ENCODE results near the gene NALCN. TPM values are rescaled to one million over a fixed set of nuclear protein-coding genes. Genes with fewer than 3 reads are reported as not detected.

The NALCN gene
- total RNA-seq, 1 donor from 2014 or later, result 8.2 TPM

DNA sequence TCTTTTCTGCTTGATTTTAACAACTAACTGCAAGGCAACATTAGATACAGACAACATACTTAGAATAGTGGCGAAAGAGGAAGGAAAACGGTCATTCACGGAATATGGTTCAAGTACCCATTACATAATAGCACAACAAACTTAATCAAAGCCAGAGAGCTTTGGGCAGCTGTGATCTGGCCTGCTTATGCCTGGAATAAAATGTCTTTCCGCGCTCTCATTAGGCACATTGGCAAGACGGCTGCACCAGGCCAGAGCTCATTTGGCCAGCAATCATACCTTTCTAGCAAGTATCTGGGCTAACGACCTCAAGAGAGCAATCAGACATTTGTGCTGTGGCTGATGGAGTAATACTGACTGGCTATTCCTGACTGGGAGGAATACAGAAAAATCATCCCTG lies 112.8 kb downstream of the NALCN start:
- no peak for ATAC-seq (ENCODE audit: poor library complexity)
- no peak for DNase-seq
- intact Hi-C loops (cut with DNase I), result no loop called here

DNA sequence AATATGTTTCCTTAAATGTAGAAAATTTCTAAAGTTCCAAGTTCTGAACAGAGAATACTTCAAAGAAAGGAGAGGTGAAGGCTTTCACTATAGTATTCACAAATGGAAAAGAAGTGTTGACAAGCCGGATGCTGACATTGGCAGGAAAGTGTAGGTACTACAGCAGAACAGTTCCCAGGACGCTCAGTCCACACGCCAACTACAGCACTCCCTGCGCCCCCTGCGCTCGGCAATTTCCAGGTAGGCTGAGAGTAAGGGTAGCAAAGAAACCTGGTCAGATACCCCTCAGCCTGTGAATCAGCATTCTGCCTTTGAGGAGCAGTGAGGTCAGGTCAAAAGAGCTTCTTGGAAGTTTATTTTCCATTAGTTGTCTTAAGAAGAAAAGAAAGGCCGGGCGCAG lies 115.3 kb downstream of the NALCN start:
- ATAC-seq (ENCODE audit: poor library complexity) (no peak), DNase-seq (no peak)
- intact Hi-C loops (cut with DNase I), result no loop called here

DNA sequence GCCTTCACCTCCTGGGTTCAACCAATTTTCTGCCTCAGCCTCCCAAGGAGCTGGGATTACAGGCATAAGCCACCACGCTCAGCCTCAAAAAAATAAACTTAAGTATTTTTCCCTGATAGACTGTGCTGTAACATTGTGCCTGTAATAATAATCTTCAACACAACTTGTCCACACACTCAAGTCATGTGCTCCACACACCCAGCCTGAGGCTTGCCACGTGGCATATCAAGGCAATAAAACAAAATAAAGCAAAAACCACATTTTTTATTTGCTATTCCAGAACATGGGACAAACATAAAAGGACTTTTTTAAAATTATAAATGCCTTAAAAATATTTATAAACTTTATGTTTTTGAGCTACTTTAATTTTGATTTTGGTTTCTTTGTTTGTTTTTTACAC lies 115.8 kb downstream of the NALCN start:
- intact Hi-C loops (cut with DNase I), result no loop called here
- no peak for DNase-seq
- no peak for ATAC-seq (ENCODE audit: poor library complexity)

DNA sequence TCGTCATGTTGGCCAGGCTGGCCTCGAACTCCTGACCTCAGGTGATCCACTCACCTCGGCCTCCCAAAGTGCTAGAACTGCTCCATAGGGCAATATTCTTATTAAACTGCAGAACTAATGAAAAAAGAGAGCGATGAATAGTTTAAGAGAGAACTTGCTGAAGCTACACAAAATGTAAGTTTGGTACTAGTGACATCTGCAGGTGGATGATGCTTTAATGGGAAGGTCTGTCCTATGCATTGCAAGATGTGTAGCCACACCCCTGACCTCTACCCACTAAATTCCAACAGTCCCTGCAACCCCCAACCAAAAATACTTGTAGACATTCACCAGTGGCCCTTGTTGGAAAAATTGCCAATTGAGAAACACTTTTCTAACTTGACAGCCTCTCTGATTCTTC lies 117.8 kb downstream of the NALCN start:
- ATAC-seq (ENCODE audit: poor library complexity), result no peak
- no peak for DNase-seq
- intact Hi-C loops (cut with DNase I), result no loop called here

DNA sequence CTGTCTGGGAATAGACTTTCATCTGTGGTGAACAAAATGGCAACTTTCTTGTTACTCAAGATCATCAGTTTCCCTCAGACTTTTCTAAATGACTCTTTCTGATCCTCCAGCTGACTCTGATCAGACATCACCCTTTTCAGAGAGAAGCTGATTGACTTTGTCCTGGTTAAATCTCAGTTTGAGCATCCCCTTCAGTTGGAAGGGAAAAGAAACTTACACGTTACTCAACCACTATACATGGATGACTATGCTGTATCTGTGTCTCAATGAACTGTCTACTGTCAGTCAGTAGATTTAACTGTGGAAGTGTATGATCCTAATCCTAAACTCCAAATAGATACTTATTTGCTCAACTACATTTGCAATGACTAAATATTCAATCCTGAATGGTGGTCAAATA lies 118.5 kb downstream of the NALCN start:
- no peak for ATAC-seq (ENCODE audit: poor library complexity)
- intact Hi-C loops (cut with DNase I), result no loop called here

DNA sequence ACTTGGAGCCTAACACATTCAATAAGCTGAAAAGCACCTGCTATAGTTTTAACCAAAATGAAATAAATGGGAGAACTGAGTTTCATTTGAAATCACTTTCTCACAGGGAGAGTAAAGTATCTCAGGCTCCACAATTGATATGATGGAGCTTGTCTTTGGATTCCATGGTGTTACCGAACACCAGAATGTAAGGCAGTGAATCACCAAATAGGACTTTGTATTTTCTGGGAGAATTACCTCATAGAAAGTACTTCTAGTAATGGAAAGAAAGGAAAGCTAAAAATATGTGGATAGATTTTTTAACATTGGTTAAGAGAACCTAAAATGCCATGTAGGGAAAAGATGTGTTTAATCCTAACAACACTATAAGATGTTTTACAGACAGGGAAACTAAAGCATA lies 123.6 kb downstream of the NALCN start:
- DNase-seq, result no peak
- no peak for ATAC-seq (ENCODE audit: poor library complexity)
- intact Hi-C loops (cut with DNase I), result no loop called here

More for the DNA sequence above, 118.5 kb downstream of the NALCN start:
- DNase-seq, result no peak

DNA sequence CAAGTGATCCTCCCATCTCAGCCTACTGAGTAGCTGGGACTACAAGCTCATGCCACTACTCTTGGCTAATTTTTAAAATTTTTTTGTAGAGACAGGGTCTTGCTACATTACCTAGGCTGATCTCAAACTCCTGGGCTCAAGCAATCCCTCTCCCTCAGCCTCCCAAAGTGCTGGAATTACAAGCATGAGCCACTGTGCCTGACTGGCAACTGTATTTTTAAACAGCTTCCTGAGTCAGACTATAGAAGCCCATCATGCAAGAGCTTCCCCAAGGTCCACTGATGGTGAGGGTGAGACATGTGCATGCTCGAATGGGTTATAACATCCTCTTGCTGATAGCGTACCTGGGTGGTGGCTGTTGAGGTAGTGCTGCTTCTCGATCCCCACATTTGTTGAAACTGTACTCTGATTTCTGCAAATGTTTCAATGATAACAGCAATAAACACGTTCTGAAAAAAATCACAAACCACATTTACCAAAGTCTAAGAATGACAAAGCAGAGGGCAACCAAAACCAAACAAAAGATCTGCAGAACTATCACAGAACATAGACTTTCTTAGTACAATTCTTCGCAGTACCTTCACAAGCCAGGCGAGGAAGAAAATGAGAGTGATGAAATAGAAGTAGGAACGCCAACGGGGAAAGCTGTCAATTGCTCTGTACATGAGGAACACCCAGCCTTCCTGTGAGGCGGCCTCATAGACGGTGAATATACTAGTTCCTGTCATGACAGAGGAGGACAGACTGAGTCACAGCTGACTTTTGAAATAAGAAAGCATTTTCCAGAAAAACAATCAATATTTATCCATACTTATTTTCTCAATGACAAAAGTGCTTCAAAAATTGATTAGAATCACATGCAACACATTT lies 124.4 kb downstream of the NALCN start:
- ATAC-seq (ENCODE audit: poor library complexity) (no peak), DNase-seq (no peak)
- intact Hi-C loops (cut with DNase I), result no loop called here

DNA sequence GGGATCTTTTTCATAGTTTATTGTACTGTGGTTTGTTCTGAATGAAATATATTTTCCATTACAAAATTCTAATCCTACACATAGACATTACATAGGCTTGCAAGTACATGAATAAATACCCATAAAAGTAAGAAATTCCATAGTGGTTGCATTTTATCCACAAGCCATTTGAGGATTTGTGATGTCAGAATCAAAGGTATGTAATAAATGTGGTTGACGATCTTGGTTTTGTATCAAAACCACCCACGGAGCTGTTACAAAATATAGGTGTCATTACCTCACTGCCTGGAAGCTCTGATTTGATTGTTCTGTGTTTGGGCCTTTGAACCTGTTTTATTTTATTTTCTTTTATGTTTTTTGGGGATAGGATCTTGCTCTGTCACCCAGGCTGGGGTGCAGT lies 125.1 kb downstream of the NALCN start:
- intact Hi-C loops (cut with DNase I), result no loop called here
- no peak for DNase-seq
- ATAC-seq (ENCODE audit: poor library complexity), result no peak

DNA sequence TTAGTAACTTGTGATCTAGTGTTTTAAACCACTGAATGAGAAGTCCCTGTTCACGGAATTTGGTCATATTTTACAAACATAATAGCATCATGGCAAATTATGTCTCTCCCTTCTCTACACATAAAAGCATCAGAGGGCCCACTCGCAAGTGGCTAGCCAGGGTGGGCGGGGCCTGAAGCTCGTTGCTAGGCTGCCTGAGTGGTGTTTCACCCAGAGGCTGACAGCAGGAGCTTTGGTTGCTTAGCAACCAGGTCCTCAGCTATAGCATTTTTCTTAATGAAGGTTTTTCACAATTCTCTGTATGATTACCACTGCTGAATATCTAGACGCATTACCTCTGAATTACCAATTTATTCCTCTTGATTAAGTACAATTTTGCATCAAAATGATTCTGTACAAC lies 126.5 kb downstream of the NALCN start:
- ATAC-seq (ENCODE audit: poor library complexity) (no peak), DNase-seq (no peak)
- intact Hi-C loops (cut with DNase I), result no loop called here

DNA sequence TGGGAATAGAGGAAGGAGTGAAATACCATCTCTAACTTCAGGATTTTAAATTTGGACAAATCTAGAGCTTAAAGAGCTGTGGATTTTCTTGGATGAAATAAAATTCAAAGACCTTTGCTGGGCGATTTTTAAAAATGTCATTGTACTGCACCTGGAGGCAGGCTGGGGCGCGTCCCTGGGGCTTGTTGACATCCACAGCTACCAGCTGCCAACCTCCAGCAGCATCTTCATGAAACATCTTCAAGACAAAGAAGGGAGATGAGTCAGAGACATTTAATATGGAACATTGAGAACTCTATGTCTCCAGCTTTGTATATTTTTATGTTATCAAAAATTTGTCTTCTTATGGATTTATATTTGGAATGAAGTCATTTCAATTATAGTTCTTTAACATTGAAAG lies 132.5 kb downstream of the NALCN start:
- no peak for DNase-seq
- no peak for ATAC-seq (ENCODE audit: poor library complexity)
- intact Hi-C loops (cut with DNase I), result no loop called here

DNA sequence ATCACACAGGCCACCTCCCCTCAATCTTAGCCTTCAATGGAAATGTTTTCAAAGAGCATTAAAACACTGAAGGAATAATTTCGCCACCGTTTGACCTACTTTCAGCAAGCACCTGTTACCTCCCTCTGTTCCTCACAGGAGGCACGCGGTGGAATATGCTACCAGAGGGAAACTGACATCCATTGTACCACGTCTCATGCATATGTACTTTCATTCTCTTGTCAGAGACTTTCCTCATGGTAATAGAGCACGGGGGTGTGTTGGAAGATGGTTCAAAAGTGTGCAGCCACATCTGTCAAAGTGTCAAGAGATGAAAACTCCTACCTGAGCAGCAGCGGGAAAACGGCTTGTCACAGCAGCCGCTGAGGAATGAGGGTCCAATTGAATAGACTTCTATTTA lies 143.4 kb downstream of the NALCN start:
- ATAC-seq (ENCODE audit: poor library complexity) (no peak), DNase-seq (no peak)
- intact Hi-C loops (cut with DNase I), result no loop called here

DNA sequence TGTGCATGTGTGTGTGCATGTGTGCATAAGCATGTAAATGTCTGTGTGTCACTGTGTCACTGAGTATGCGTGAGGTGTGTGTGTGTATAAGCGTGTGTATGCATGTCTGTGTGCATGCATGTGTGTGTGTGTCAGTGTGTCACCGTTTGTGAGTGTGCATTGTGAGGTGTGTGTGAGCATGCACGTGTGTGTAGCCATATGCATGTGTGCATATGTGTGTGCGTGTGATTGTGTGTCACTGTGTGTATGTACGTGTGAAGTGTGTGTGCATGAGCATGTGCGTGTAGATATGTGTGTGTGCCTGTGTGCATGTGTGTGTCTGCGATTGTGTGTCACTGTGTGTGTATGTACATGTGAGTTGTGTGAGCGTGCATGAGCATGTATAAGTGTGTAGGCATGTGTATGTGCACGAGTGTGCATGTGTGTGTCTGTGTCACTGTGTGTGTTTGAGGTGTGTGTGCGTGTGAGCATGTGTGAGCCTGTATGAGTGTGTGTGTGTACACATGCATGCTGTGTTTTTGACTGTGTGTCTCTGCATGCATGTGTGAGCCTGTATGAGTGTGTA lies 144.5 kb downstream of the NALCN start:
- ATAC-seq (ENCODE audit: poor library complexity), result no peak
- intact Hi-C loops (cut with DNase I), result no loop called here

DNA sequence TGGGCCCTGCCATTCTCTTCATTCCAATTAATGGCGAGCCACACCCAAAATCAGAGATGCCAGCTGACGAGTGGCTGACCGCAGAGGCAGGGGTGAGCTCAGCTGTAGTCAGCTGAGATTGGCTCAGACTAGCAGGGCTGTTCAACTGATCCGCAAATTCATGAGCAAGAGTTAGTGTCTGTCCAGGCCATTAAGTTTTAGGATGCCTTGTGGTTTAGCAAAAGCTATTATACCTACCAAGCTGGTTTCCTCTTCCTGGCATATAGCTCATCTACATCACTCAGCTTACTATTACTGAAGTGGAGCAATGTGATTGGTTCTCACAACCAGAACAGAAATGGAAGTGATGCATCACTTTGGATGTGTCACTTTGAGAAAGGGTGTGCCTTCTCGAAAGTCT lies 148.7 kb downstream of the NALCN start:
- intact Hi-C loops (cut with DNase I), result no loop called here
- DNase-seq (no peak), ATAC-seq (ENCODE audit: poor library complexity) (no peak)

More for the DNA sequence above, 144.5 kb downstream of the NALCN start:
- no peak for DNase-seq

DNA sequence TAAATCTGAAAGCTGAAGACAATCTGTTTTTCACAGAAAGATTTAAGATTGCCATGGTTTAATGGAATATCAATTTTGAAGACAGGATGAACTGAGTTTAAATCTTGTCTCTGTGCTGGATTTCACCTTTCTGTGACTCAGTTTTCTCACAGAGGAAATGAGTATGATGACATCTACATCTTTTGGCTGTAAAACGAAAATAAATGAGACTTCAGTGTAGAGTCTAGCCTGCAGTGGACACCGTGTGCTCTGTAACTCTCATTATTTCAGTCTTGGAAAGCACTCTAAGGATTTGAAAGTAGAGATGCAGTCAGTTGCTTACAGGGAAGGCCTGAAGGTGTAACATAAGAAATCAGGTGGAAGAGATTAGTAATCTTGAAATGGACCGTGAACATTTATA lies 150.4 kb downstream of the NALCN start:
- ATAC-seq (ENCODE audit: poor library complexity) (no peak), DNase-seq (no peak)
- intact Hi-C loops (cut with DNase I), result no loop called here

DNA sequence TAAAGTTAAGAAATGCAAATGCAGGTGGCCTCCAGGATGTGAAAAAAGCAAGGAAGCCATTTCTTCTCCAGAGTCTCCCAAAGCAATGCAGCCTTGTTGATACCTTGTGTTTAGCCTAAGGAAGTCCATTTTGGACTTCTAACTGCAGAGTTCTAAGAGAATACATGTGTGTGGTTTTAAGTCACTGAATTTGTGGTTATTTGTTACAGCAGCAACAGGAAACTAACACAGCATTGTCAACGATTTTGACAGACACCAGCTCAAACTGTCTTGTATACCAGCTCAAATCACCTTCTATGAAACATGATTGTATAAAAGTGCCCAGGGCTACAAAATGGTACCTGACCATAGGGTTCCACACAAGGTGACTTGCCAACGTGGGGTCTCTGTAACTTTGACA lies 151.4 kb downstream of the NALCN start:
- intact Hi-C loops (cut with DNase I), result no loop called here
- no peak for ATAC-seq (ENCODE audit: poor library complexity)
- DNase-seq, result no peak

DNA sequence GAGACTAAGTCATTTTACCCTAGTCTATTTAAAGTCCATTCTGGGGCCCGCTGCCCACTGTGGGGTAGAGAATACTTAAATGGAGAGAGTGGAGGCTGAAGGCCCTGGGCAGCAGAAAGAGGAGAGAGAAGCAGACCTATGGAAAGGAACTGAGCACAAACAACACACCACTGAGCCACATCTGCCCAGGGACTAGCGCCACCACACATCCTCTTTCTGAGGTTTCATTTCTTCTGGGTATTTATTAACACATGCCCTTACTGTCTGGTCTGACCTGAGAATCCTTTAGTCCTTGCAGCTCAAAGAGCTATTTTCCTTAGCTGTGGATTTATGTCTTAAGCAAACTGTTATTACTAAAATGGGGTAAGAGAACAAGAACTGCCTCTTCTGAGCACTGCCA lies 154.0 kb downstream of the NALCN start:
- intact Hi-C loops (cut with DNase I), result no loop called here
- ATAC-seq (ENCODE audit: poor library complexity) (no peak), DNase-seq (no peak)

DNA sequence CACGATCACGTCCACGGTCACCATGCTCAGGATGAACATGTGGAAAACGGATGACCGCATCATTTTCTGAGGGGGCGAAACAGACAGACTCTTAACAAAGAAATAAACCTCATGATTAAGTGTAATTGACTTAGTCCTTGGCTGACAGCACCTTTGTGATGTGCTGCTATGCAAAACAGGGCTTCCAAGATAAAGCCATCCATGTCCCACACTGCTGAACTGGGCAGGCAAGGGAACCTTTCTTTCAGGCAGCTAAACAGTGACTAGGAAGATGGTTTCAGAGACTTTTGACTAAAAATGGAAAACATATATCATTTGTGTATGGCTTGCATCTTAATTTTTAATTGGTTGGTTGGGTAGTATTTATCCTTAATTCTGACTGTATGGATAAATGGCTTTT lies 157.8 kb downstream of the NALCN start:
- DNase-seq, result no peak
- ATAC-seq (ENCODE audit: poor library complexity), result no peak
- intact Hi-C loops (cut with DNase I), result no loop called here

DNA sequence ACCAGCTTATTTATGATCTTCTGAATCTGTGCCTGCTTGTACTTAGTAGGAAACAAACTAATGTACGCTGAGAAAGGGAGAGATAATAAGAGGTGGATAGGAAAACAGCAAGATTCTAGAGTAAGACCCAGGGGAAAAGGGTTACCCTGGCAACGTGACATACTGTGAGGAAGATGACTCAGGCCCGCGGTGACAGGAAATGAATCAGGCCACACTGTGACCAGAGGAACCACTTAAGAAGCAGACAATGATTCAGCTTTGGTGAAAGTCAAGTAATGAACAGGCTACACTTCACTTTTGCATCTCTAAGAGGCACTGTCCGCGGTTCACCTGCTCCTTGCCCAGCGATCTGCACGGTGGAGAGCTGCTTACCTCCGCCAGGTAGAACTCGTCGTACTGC lies 158.2 kb downstream of the NALCN start:
- intact Hi-C loops (cut with DNase I), result no loop called here
- ATAC-seq (ENCODE audit: poor library complexity) (no peak), DNase-seq (no peak)

DNA sequence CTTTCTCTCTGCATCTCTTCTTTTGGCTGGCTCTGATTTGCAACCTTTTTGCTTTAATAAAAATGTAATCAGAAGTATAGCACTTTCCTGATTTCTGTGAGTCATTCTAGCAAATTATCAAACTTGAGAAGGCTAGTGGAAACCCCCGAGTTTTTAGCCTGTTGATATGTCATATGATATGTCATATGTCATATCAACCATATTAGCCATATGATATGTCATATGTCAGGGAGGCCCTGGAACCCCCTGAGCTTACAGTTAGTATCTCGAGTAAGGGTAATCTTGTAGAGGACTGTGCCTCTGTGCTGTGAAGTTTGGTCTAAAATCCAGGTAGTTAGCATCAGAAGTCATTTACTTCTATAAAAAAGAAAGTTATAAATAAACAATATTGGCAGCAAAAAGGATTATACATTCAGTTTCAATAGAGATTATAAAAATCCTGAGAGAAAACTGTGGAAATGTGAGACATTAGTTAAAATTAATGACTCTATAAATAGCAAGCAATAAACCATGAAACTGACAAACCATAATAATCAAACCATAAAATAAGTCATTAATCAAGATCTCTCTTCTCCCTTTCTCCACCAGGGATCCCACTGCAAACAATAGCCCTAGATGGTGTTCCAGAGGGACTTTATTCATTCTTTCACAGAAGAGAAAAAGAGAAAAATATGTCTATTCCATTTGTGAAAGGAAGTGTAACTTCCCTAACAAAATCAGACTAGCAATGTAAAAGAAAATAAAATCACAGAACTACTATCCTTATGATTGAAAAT lies 167.4 kb downstream of the NALCN start:
- DNase-seq, result no peak
- ATAC-seq (ENCODE audit: poor library complexity), result no peak
- intact Hi-C loops (cut with DNase I), result no loop called here

DNA sequence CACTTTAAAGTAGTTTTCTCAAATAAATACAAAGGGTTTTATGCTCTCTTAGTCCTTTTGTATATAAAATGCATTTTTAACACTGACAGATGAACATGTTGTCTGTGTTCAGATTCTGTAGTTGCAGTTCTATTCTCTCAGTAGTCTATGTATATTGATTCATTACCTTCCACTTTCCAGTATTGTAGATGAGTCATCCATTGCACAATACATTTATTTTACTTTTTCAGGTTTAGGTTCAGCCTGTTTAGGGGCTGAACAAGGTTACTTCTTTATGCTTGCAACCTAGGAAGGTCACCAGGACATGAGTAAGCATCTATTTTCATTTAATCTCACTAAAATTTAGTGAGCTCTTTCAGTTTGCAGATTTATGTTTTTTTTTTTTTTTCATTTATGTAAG lies 173.6 kb downstream of the NALCN start:
- DNase-seq, result no peak
- intact Hi-C loops (cut with DNase I), result no loop called here
- no peak for ATAC-seq (ENCODE audit: poor library complexity)
